A549 (cell line): Measurements from ENCODE around the gene PCDHA8. TPM values are rescaled to one million over a fixed set of nuclear protein-coding genes. Genes with fewer than 3 reads are reported as not detected.

Experiments
- ATAC-seq, 2 experiments: fragments of 200-7000 bp in 1 of 2; fragments of >200 bp in 1 of 2; cut with Nextera tagmentation in 1 of 2; cut with Tn5 transposase in 1 of 2; 3 replicates each; pipeline versions ENCODE4 v1.8.0 to v1.9.1; 2018 to 2020; ENCODE audit warnings: mild to moderate bottlenecking in 1 of 2, moderate library complexity in 1 of 2
- CTCF ChIA-PET: fragments of 300-600 bp; sonication (Branson Sonifier 250); formaldehyde crosslinking; extraction: SDS; loops from one replicate; lab custom pipeline; 2021; ENCODE audit warnings: antibody characterized with exemption, inconsistent platforms; lab: Yijun Ruan, JAX
- POLR2A ChIA-PET: fragments of 350-600 bp; formaldehyde crosslinking; extraction: SDS; loops from one replicate; lab custom pipeline; 2021; ENCODE audit warnings: antibody characterized with exemption, inconsistent platforms; lab: Yijun Ruan, JAX
- DNase-seq, 2 experiments: peaks; one replicate each; pipeline versions ENCODE4 v3.0.0 to v3.0.0-alpha.2; 2011 to 2016; ENCODE audit warnings: low read depth in 1 of 2, low spot score in 1 of 2
- FAIRE-seq: peaks from 2 replicates; lab custom pipeline; 2011; peaks lifted over from hg19 to GRCh38; lab: Jason Lieb, UNC
- H3K27ac ChIP-seq, 2 experiments: fragments of >200 bp; sonication (Bioruptor Twin); formaldehyde crosslinking; 3 replicates each; pipeline ENCODE4 v1.5.1; 2016 to 2017
- H3K4me1 ChIP-seq: fragments of >200 bp; sonication (Bioruptor Twin); formaldehyde crosslinking; 3 replicates; pipeline ENCODE4 v1.6.1; 2016
- H3K4me2 ChIP-seq: fragments of >200 bp; sonication (Bioruptor Twin); formaldehyde crosslinking; 3 replicates; pipeline ENCODE4 v1.6.1; 2016
- H3K4me3 ChIP-seq: fragments of >200 bp; sonication (Bioruptor Twin); formaldehyde crosslinking; 3 replicates; pipeline ENCODE4 v1.5.1; 2016
- H3K9me3 ChIP-seq: fragments of >200 bp; sonication (Bioruptor Twin); formaldehyde crosslinking; 3 replicates; pipeline ENCODE4 v1.6.1; 2016
- CBX2 ChIP-seq: fragments of 200-600 bp; sonication (generic); IDR thresholded peaks from 2 replicates; pipeline ENCODE4 v1.6.1; 2016; ENCODE audit warnings: low read depth, mild to moderate bottlenecking, borderline replicate concordance
- CHD4 ChIP-seq: fragments of 200-600 bp; sonication (generic); IDR thresholded peaks from 2 replicates; pipeline ENCODE4 v1.6.1; 2016; ENCODE audit warnings: antibody characterized with exemption, mild to moderate bottlenecking, borderline replicate concordance
- CTCF ChIP-seq: fragments of >200 bp; sonication (Bioruptor Twin); formaldehyde crosslinking; IDR thresholded peaks from 3 replicates; pipeline ENCODE4 v1.5.1; 2016
- E2F6 ChIP-seq: IDR thresholded peaks from 2 replicates; pipeline ENCODE4 v1.6.1; 2012; ENCODE audit warnings: low read depth, borderline replicate concordance
- EHF ChIP-seq: fragments of 250-450 bp; sonication (Bioruptor Pico); IDR thresholded peaks from 2 replicates; pipeline ENCODE4 v1.5.0; 2020; ENCODE audit warnings: mild to moderate bottlenecking
- EHMT2 ChIP-seq: fragments of 200-600 bp; sonication (generic); IDR thresholded peaks from 2 replicates; pipeline ENCODE4 v1.6.1; 2016; ENCODE audit warnings: antibody characterized with exemption, low read depth, mild to moderate bottlenecking, moderate library complexity
- FOSL2 ChIP-seq, 2 experiments: fragments of 450-650 bp in 1 of 2; fragments of >200 bp in 1 of 2; sonication (Bioruptor Twin) in 1 of 2; formaldehyde crosslinking; IDR thresholded peaks; 2 replicates each; pipeline versions ENCODE4 v1.5.0 to v1.6.1; 2016 to 2020; ENCODE audit warnings: mild to moderate bottlenecking in 1 of 2, moderate library complexity in 1 of 2
- HMGXB4 ChIP-seq: fragments of 250-450 bp; sonication (Bioruptor Pico); IDR thresholded peaks from 2 replicates; pipeline ENCODE4 v1.5.0; 2021; ENCODE audit warnings: mild to moderate bottlenecking, moderate library complexity, borderline replicate concordance
- JUNB ChIP-seq: fragments of >200 bp; sonication (Bioruptor Twin); formaldehyde crosslinking; IDR thresholded peaks from 2 replicates; pipeline ENCODE4 v1.6.1; 2016
- KDM1A ChIP-seq: fragments of 200-600 bp; sonication (generic); IDR thresholded peaks from 2 replicates; pipeline ENCODE4 v1.6.1; 2016; ENCODE audit warnings: low read depth, mild to moderate bottlenecking
- MAFK ChIP-seq: fragments of 450-650 bp; IDR thresholded peaks from 2 replicates; pipeline ENCODE4 v1.6.1; 2014; ENCODE audit not compliant: partially characterized antibody
- MAX ChIP-seq: IDR thresholded peaks from 2 replicates; pipeline ENCODE4 v1.6.1; 2012
- NFE2L2 ChIP-seq: fragments of 150-350 bp; conservative IDR thresholded peaks from 2 replicates; pipeline ENCODE4 v1.6.1; 2014; ENCODE audit warnings: low read length
- NPAS2 ChIP-seq: fragments of 250-450 bp; sonication (Bioruptor Pico); IDR thresholded peaks from 2 replicates; pipeline ENCODE4 v1.8.0; 2022; ENCODE audit warnings: mild to moderate bottlenecking, moderate library complexity, borderline replicate concordance
- RAD21 ChIP-seq, 2 experiments: fragments of >200 bp in 1 of 2; sonication (Bioruptor Twin) in 1 of 2; formaldehyde crosslinking in 1 of 2; IDR thresholded peaks in 1 of 2; conservative IDR thresholded peaks in 1 of 2; 2 replicates in 1 of 2; 3 replicates in 1 of 2; pipeline ENCODE4 v1.6.1; 2012 to 2018; ENCODE audit warnings: inconsistent platforms in 1 of 2
- RCOR1 ChIP-seq: fragments of 150-350 bp; IDR thresholded peaks from 2 replicates; pipeline ENCODE4 v1.6.1; 2014; ENCODE audit warnings: antibody characterized with exemption, low read length, low read depth
- REST ChIP-seq: fragments of 200-600 bp; sonication (generic); IDR thresholded peaks from 2 replicates; pipeline ENCODE4 v1.6.1; 2016; ENCODE audit warnings: antibody characterized with exemption, mild to moderate bottlenecking, moderate library complexity
- SMC3 ChIP-seq: fragments of >200 bp; sonication (Bioruptor Twin); formaldehyde crosslinking; IDR thresholded peaks from 3 replicates; pipeline ENCODE4 v1.6.1; 2018; ENCODE audit warnings: inconsistent platforms
- TFCP2L1 ChIP-seq: fragments of 250-450 bp; sonication (Bioruptor Pico); IDR thresholded peaks from 2 replicates; pipeline ENCODE4 v1.5.0; 2021; ENCODE audit warnings: mild to moderate bottlenecking
- TP53 ChIP-seq: fragments of 250-450 bp; sonication (Bioruptor Pico); IDR thresholded peaks from 2 replicates; pipeline ENCODE4 v1.5.0; 2021; ENCODE audit warnings: mild to moderate bottlenecking, moderate library complexity
- USF2 ChIP-seq: fragments of 450-650 bp; IDR thresholded peaks from 2 replicates; pipeline ENCODE4 v1.6.1; 2014; ENCODE audit warnings: antibody characterized with exemption
- ZSCAN20 ChIP-seq: fragments of 250-450 bp; sonication (Bioruptor Pico); IDR thresholded peaks from 2 replicates; pipeline ENCODE4 v1.8.0; 2022; ENCODE audit warnings: mild to moderate bottlenecking, moderate library complexity
- WGBS: methylation state at CpG from one replicate; pipeline ENCODE4 v1.1.6; 2017; ENCODE audit errors: missing lambda C conversion rate; 5-methylcytosine and 5-hydroxymethylcytosine counted together
- polyA plus RNA-seq, 4 experiments: library from polyadenylated mRNA; depleted of rRNA in 3 of 4; stranded (reverse); fragments of >200 nt; fragmentation: RNase III in 1 of 4; extraction: RNeasy Plus Mini Kit Qiagen cat#74134 plus additional on column Dnase treatment in 1 of 4; gene quantifications; 2 replicates in 3 of 4; 3 replicates in 1 of 4; pipeline ENCODE4 v1.2.3, GENCODE V29; 2011 to 2017

Gene PCDHA8
- polyA plus RNA-seq, 2 of the 4 experiments (the other 2 are of a cell fraction) = 0.10 to 0.16 TPM

- no peak for TF ChIP-seq USF2
- TF ChIP-seq ZSCAN20 (CRISPR knock-in tag) = no peak
- TF ChIP-seq JUNB = no peak
- TF ChIP-seq E2F6 = no peak
- no peak for TF ChIP-seq TP53 (CRISPR knock-in tag)
- TF ChIP-seq EHF = no peak
- no peak for TF ChIP-seq TFCP2L1 (CRISPR knock-in tag)
- no peak for TF ChIP-seq CBX2
- no peak for TF ChIP-seq CHD4
Measured at GRCh38 chr5:140808889-140809291, 32.1 kb upstream of the PCDHA8 start (continued).

- CTCF ChIA-PET = interaction anchor here (0.6 to 4.8 kb wide), 44 partner anchors 12 to 593 kb away, joined by 3 to 74 read pairs (median 4); partner anchors contain the start of genes PCDHA12, PCDHA2, PCDHA3 and PCDHA4
- POLR2A ChIA-PET = interaction anchor here (1.2 to 1.8 kb wide), 2 partner anchors 105 to 219 kb away, joined by 5 to 17 read pairs; partner anchors contain the start of gene PCDHAC1
Measured at GRCh38 chr5:140821375-140822280, 19.4 kb upstream of the PCDHA8 start, which contains the start of gene PCDHA5. Gene PCDHA5, plus strand, starts transcription at chr5:140821613.

GRCh38 chr5:140822281-140822629 lies 18.7 kb upstream of the PCDHA8 start:
- WGBS = 18% methylated on average over 6 of the region's 6 CpGs
- no peak for DNase-seq
- no peaks in the 10 kb centered on the region for H3K4me1 ChIP-seq
- H3K4me3 ChIP-seq = peak overlapping the region; percentile 57
- CTCF ChIA-PET = interaction anchor here (0.7 to 4.8 kb wide), 25 partner anchors 15 to 328 kb away, joined by 3 to 74 read pairs (median 5); partner anchors contain the start of genes PCDHA12, PCDHA2, PCDHA4 and PCDHAC1
- no peaks in the 10 kb centered on the region for H3K9me3 ChIP-seq
- H3K4me2 ChIP-seq = peak overlapping the region; percentile 70
- POLR2A ChIA-PET = interaction anchor here (1.8 kb wide), 1 partner anchor 218 kb away, joined by 17 read pairs; no protein-coding TSS in a partner anchor
- no peak for FAIRE-seq
- H3K27ac ChIP-seq = no peak overlapping the region
- no peak for ATAC-seq
- TF ChIP-seq NFE2L2 (no peak), NPAS2 (CRISPR knock-in tag) (no peak), EHMT2 (no peak), HMGXB4 (CRISPR knock-in tag) (no peak), REST (no peak), KDM1A (no peak), CBX2 (no peak)

More at GRCh38 chr5:140821375-140822280, 19.4 kb upstream of the PCDHA8 start, which contains the start of gene PCDHA5:
- ATAC-seq (peak; percentile 85 to 92), DNase-seq (peak; percentile 69 to 73), FAIRE-seq (peak; percentile 85)
- Histone ChIP-seq H3K4me1 (no peaks in the 10 kb centered on the region), H3K4me2 (peak within 1 kb of the TSS; percentile 70), H3K4me3 (peak within 1 kb of the TSS; percentile 57), H3K9me3 (no peaks in the 10 kb centered on the region), H3K27ac (peak within 1 kb of the TSS; percentile 53 to 74)
- 16% methylated on average over 39 of the region's 39 CpGs for WGBS
- TF ChIP-seq RCOR1 = no peak
- peak; percentile 43 to 65; a peak in 4 of 5 replicates for TF ChIP-seq RAD21 (conservative IDR thresholded peaks at IDR 0.05 in 1 of 2, IDR thresholded peaks at IDR 0.05 in 1 of 2)
- peak; percentile 63 for TF ChIP-seq CTCF
- peak; percentile 28; the same call in 1 of the 2 replicates for TF ChIP-seq MAX
- TF ChIP-seq SMC3 = peak; percentile 41; the same call in 1 of the 3 replicates
- peak; percentile 51 for TF ChIP-seq MAFK
- TF ChIP-seq FOSL2 (IDR thresholded peaks at IDR 0.05) = no peak
- no peak for TF ChIP-seq FOSL2 (CRISPR knock-in tag; IDR thresholded peaks at IDR 0.05)
